Right cardiac atrium (tissue), 5 donors: ENCODE data around the gene SEC61A1. TPM values are rescaled to one million over a fixed set of nuclear protein-coding genes. Genes with fewer than 3 reads are reported as not detected.

ENCODE experiments used
- ATAC-seq, 2 donors: fragments of 200-7000 bp; cut with Tn5 transposase; one replicate each; pipeline versions ENCODE4 v1.8.0 to v1.9.1; 2020; ENCODE audit warnings: moderate library complexity in 2 of 2, mild to moderate bottlenecking in 1 of 2
- DNase-seq, 3 donors: peaks; one replicate each; pipeline ENCODE4 v3.0.0-alpha.2; 2020
- H3K27ac ChIP-seq: one replicate; pipeline ENCODE4 v1.5.1; 2013; ENCODE audit warnings: mild to moderate bottlenecking, low read length, control low read depth, moderate library complexity
- H3K27me3 ChIP-seq: one replicate; pipeline ENCODE4 v1.6.1; 2013; ENCODE audit not compliant: control insufficient read depth, insufficient read depth
- H3K4me1 ChIP-seq: one replicate; pipeline ENCODE4 v1.6.1; 2013; ENCODE audit warnings: low read length; ENCODE audit not compliant: control insufficient read depth, insufficient read depth
- H3K4me3 ChIP-seq: one replicate; pipeline ENCODE4 v1.5.1; 2013; ENCODE audit warnings: low read length, control low read depth
- H3K9me3 ChIP-seq: one replicate; pipeline ENCODE4 v1.6.1; 2013; ENCODE audit warnings: low read length; ENCODE audit not compliant: control insufficient read depth
- WGBS: extraction: QIAGEN DNeasy Blood & Tissue Kit; methylation state at CpG from one replicate; pipeline ENCODE4 v1.1.7; 2013; 5-methylcytosine and 5-hydroxymethylcytosine counted together
- intact Hi-C, 4 donors: fragments of 100-400 bp; cut with DNase I; formaldehyde crosslinking; loops; one replicate each; pipeline versions ENCODE4 v1.11.0 to v1.14.0; 2022 to 2023
- polyA plus RNA-seq: library from polyadenylated mRNA; stranded (reverse); fragments of 200-250 nt; gene quantifications from one replicate; pipeline ENCODE4 v1.2.3, GENCODE V29; 2013
- total RNA-seq, 4 donors: library from RNA; stranded (reverse); fragmentation: NEBNext Ultra II Directional; extraction: Animal tissue kit (Norgen Biotek cat#: 25700); gene quantifications; one replicate each; pipeline ENCODE4 v1.2.1, GENCODE V29; 2021
- donor health status: healthy with polysubstance abuse.
- donor health status: DM: no; HTN: yes; CAD: no.
- donor health status: DM: no; HTN: no; CAD: no.
- donor health status: DM: no; HTN: yes; CAD: no; lungs with severe emphysema.
- donor health status: DM: yes; HTN: yes; CAD: no.

Gene SEC61A1
- total and polyA plus RNA-seq, 5 donors = 52.5 to 129 (median 78.3) TPM

DNA sequence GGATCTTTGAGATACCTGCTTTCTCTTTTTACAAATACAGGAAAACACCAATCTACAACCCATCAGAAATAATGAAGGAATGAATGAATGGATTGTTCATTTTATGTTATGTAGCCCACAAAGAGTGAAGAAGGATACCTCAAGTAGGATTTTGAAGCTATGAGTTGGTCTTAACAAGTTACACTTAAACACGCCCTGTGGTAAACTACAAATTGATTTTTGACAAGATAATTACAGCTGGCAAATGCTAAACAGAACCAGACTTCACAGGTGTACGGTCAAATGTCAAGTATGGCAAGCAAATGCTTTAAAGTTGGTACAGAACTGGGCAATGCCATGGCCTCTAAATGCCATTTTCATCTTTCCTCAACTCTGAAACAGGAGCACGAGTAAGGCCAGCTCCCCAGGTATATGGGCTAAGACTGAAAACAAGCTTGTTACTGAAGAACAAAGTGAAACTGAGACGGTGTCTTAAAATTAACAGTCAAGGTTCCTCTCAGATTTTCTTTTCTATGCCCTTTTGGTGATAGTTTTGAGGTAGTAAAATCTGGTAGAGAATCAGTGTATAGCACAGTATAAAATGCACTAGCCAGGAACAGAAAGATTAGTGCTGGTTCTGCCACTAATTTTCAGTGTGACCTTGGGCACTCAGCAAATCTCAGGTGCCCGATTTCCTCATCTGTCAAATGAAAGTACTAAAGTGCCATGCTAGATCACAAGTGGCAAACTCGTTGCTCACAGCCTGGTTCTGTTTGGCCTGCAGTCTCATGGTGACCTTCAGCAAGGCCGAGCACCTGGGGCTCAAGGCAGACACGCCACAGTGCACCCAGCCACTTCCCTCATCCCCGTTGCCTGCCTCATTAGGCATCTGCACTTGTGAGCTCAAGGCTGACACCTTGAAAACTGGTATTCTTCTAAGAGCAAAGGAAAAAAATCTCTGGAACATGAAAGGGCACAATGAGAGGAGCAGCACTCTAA is 61.9 kb downstream of the SEC61A1 start:
- intact Hi-C loops = no loop called here
- DNase-seq (no peak), ATAC-seq (peak in 1 of 2 donors; percentile 26)
- Histone ChIP-seq H3K27me3 (no peaks in the 10 kb centered on the region), H3K9me3 (no peaks in the 10 kb centered on the region), H3K4me1 (no peaks in the 10 kb centered on the region), H3K4me3 (no peak overlapping the region), H3K27ac (peak overlapping the region; percentile 30)
- 84% methylated on average over 9 of the region's 9 CpGs for WGBS

Other genes starting within 250 kb of the SEC61A1 start
- 10 to 100 TPM; 52.2 to 80.4 (median 65.3) TPM for gene MGLL, start 229.9 kb upstream of the SEC61A1 start, total RNA-seq
- gene MGLL, start 229.9 kb upstream of the SEC61A1 start, polyA plus RNA-seq = 64.9 TPM
- 1 to 10 TPM; 3.8 to 8.1 (median 5.9) TPM for gene KBTBD12, start 137.2 kb upstream of the SEC61A1 start, total RNA-seq
- gene KBTBD12, start 137.2 kb upstream of the SEC61A1 start, polyA plus RNA-seq = 4.3 TPM
- 10 to 100 TPM; 20.9 to 27.1 (median 26.6) TPM for gene RUVBL1, start 71.4 kb downstream of the SEC61A1 start, total RNA-seq
- 28.9 TPM for gene RUVBL1, start 71.4 kb downstream of the SEC61A1 start, polyA plus RNA-seq
- gene EEFSEC, start 101.0 kb downstream of the SEC61A1 start, total RNA-seq = 10 to 100 TPM; 14.7 to 17.6 (median 16.2) TPM
- 15.0 TPM for gene EEFSEC, start 101.0 kb downstream of the SEC61A1 start, polyA plus RNA-seq